NK-92 (cell line): ENCODE results near the gene TMEM45B.
"Not testable (repeated sequence)": the region's sequence is repeated elsewhere in the genome, so short reads cannot be mapped to it uniquely, and the experiment has no call there.

Experiments
- DNase-seq: peaks from one replicate; lab custom pipeline; 2025; ENCODE audit not compliant: unreplicated experiment; lab: John Stamatoyannopoulos, UW

Gene TMEM45B

GRCh38 chr11:129815596-129816461 lies at the start of gene TMEM45B:
Gene TMEM45B, plus strand, starts transcription at chr11:129815848. Its CDS starts 36,635 bp downstream, at chr11:129852483.
- DNase-seq, result no peak

GRCh38 chr11:129766898-129767604 lies 48.6 kb upstream of the TMEM45B start:
- no peak for DNase-seq

GRCh38 chr11:129767827-129768226 lies 47.8 kb upstream of the TMEM45B start:
- no peak for DNase-seq

- no peak for DNase-seq
These were observed 47.3 kb upstream of the TMEM45B start for GRCh38 chr11:129768356-129768755.

- no peak for DNase-seq
These were observed 46.6 kb upstream of the TMEM45B start for GRCh38 chr11:129769059-129769458.

GRCh38 chr11:129770993-129771392 lies 44.7 kb upstream of the TMEM45B start:
- DNase-seq, result no peak

- not testable (repeated sequence) for DNase-seq
These were observed 44.2 kb upstream of the TMEM45B start for GRCh38 chr11:129771456-129771855.

- DNase-seq, result no peak
These were observed 36.8 kb upstream of the TMEM45B start for GRCh38 chr11:129778877-129779276.

GRCh38 chr11:129779342-129779741 lies 36.3 kb upstream of the TMEM45B start:
- no peak for DNase-seq

GRCh38 chr11:129785383-129786111 lies 30.1 kb upstream of the TMEM45B start:
- no peak for DNase-seq

GRCh38 chr11:129786112-129786416 lies 29.6 kb upstream of the TMEM45B start:
- DNase-seq, result not testable (repeated sequence)

GRCh38 chr11:129787532-129788155 lies 28.0 kb upstream of the TMEM45B start:
- no peak for DNase-seq

- no peak for DNase-seq
These were observed 27.4 kb upstream of the TMEM45B start for GRCh38 chr11:129788278-129788677.

GRCh38 chr11:129790106-129790505 lies 25.5 kb upstream of the TMEM45B start:
- no peak for DNase-seq

GRCh38 chr11:129791515-129791914 lies 24.1 kb upstream of the TMEM45B start:
- DNase-seq, result no peak

GRCh38 chr11:129792663-129793062 lies 23.0 kb upstream of the TMEM45B start:
- DNase-seq, result no peak

- DNase-seq, result no peak
These were observed 20.6 kb upstream of the TMEM45B start for GRCh38 chr11:129795089-129795488.

- DNase-seq, result no peak
These were observed 17.4 kb upstream of the TMEM45B start for GRCh38 chr11:129798212-129798611.

- DNase-seq, result not testable (repeated sequence)
These were observed 15.5 kb upstream of the TMEM45B start for GRCh38 chr11:129800162-129800561.

- no peak for DNase-seq
These were observed 15.0 kb upstream of the TMEM45B start for GRCh38 chr11:129800655-129801054.

- no peak for DNase-seq
These were observed 12.1 kb upstream of the TMEM45B start for GRCh38 chr11:129803533-129803932.
